ENCODE measurements around the gene TLX2. TPM values are rescaled to one million over a fixed set of nuclear protein-coding genes. Genes with fewer than 3 reads are reported as not detected.

The TLX2 gene
- total and polyA plus RNA-seq, 4 donors: not detected

GRCh38 chr2:74530239-74531187 lies 16.3 kb downstream of the TLX2 start:
- DNase-seq (ENCODE audit: low spot score): peak; percentile 84
- peak overlapping the region; percentile 65 to 85 for H3K27ac ChIP-seq (ENCODE audit: low read depth in 1 of 2, low read length in 2 of 2)
- H3K27me3 ChIP-seq (ENCODE audit: control insufficient read depth in 4 of 4, insufficient read depth in 4 of 4, low read length in 3 of 4): no peaks in the 10 kb centered on the region
- peak overlapping the region; percentile 62 to 74 (median 67) for H3K4me3 ChIP-seq (ENCODE audit: low read depth in 1 of 3, low read length in 3 of 3)
- TF ChIP-seq YY1 (IDR thresholded peaks at IDR 0.05) (no peak), ZBTB33 (IDR thresholded peaks at IDR 0.05) (no peak), MAX (IDR thresholded peaks at IDR 0.05) (no peak)
- 8% methylated on average over 54 of the region's 54 CpGs for WGBS
- H3K9me3 ChIP-seq (ENCODE audit: control insufficient read depth in 4 of 4, low read length in 3 of 4): no peaks in the 10 kb centered on the region
- peaks cover 8 to 26% (median 19%) of the 10 kb centered on the region in 4 donors for H3K4me1 ChIP-seq (ENCODE audit: control insufficient read depth in 4 of 4, insufficient read depth in 4 of 4, low read length in 3 of 4)
- peaks cover 9 to 26% (median 17%) of the 10 kb centered on the region in 4 donors for H3K36me3 ChIP-seq (ENCODE audit: control insufficient read depth in 4 of 4, insufficient read depth in 3 of 4, low read depth in 1 of 4, low read length in 3 of 4)
- H3K9ac ChIP-seq (ENCODE audit: low read depth in 1 of 2, low read length in 2 of 2): peak overlapping the region; percentile 15 to 48

DNA sequence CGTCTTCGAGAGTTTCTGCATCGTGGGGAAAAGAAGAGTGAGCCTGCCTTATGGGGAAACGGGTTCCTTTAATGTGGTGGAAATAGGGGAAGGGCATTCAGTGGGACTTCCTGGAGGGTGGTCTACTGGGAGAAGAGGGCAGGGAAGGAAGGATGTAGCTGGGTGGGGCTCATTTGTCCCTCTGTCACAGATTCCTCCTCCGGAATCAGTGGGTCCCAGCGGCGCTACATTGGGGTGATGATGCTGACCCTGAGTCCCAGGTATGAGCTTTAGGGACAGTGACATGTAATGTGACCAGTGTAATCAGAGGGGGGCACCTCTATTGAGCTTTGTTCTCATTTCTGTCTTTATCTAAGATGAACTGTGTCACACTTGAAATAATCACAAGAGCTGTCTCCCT lies 17.4 kb downstream of the TLX2 start:
- 89% methylated on average over 7 of the region's 7 CpGs for WGBS
- peaks cover 8 to 26% (median 19%) of the 10 kb centered on the region in 4 donors for H3K4me1 ChIP-seq (ENCODE audit: control insufficient read depth in 4 of 4, insufficient read depth in 4 of 4, low read length in 3 of 4)
- no peaks in the 10 kb centered on the region for H3K9me3 ChIP-seq (ENCODE audit: control insufficient read depth in 4 of 4, low read length in 3 of 4)
- no peak for TF ChIP-seq TAF1 (conservative IDR thresholded peaks at IDR 0.05)
- no peak for TF ChIP-seq ATF3 (IDR thresholded peaks at IDR 0.05)
- TF ChIP-seq SP1 (IDR thresholded peaks at IDR 0.05): no peak
- TF ChIP-seq YY1 (IDR thresholded peaks at IDR 0.05): no peak
- TF ChIP-seq JUND (IDR thresholded peaks at IDR 0.05): no peak
- no peak for TF ChIP-seq ZBTB33 (IDR thresholded peaks at IDR 0.05)
- no peak for TF ChIP-seq GABPA (IDR thresholded peaks at IDR 0.05 in 1 of 2, conservative IDR thresholded peaks at IDR 0.05 in 1 of 2)
- no peak for TF ChIP-seq FOXA2 (IDR thresholded peaks at IDR 0.05)
- TF ChIP-seq RXRA (IDR thresholded peaks at IDR 0.05): no peak
- TF ChIP-seq CTCF (IDR thresholded peaks at IDR 0.05; ENCODE audit: low read depth, low read length, missing input control): no peak
- no peak for TF ChIP-seq EGR1 (IDR thresholded peaks at IDR 0.05; ENCODE audit: low read depth in 2 of 2)
- no peak for TF ChIP-seq MAX (IDR thresholded peaks at IDR 0.05)
- H3K4me3 ChIP-seq (ENCODE audit: low read depth in 1 of 3, low read length in 3 of 3): no peak overlapping the region
- no peak overlapping the region for H3K27ac ChIP-seq (ENCODE audit: low read depth in 1 of 2, low read length in 2 of 2)
- H3K27me3 ChIP-seq (ENCODE audit: control insufficient read depth in 4 of 4, insufficient read depth in 4 of 4, low read length in 3 of 4): no peaks in the 10 kb centered on the region
- peaks cover 5 to 15% (median 7%) of the 10 kb centered on the region in 4 donors for H3K36me3 ChIP-seq (ENCODE audit: control insufficient read depth in 4 of 4, insufficient read depth in 3 of 4, low read depth in 1 of 4, low read length in 3 of 4)
- DNase-seq (ENCODE audit: low spot score): no peak
- no peak overlapping the region for H3K9ac ChIP-seq (ENCODE audit: low read depth in 1 of 2, low read length in 2 of 2)

All from liver (tissue), 9 donors.